HL-60 (cell line): ENCODE data around the gene COG7.

ENCODE experiments used
- POLR2AphosphoS5 ChIP-seq: IDR thresholded peaks from 2 replicates; pipeline ENCODE4 v1.6.1; 2012; ENCODE audit warnings: low read depth
- TF ChIP-seq, protein P1 (sequence below): IDR thresholded peaks from 2 replicates; pipeline ENCODE4 v1.6.1; 2012; ENCODE audit warnings: low read depth; ENCODE audit not compliant: insufficient replicate concordance
- TF ChIP-seq, protein P2 (sequence below): IDR thresholded peaks from one replicate; pipeline ENCODE4 v1.5.1; 2011; ENCODE audit warnings: low read length, control low read depth, inconsistent platforms; ENCODE audit not compliant: insufficient read depth

DNA sequence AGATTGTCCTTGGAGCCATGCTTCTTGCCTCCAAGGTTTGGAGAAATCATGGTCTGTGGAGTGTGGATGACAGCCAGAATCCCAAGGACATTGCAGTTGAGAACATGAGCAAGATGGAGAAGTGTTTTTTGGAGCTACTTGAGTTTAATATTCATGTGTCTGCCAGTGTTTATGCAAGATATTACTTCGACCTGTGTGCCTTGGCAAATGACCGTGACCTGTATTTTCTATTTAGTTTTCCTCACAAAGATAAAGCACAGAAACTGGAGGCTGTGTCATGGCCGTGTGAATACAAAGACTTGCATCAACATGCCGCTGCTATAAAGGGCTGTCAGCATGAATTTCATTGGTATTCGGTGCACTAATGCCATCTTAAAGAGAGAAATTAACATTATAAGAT is 48.3 kb upstream of the COG7 start:
- TF ChIP-seq, protein P1, sequence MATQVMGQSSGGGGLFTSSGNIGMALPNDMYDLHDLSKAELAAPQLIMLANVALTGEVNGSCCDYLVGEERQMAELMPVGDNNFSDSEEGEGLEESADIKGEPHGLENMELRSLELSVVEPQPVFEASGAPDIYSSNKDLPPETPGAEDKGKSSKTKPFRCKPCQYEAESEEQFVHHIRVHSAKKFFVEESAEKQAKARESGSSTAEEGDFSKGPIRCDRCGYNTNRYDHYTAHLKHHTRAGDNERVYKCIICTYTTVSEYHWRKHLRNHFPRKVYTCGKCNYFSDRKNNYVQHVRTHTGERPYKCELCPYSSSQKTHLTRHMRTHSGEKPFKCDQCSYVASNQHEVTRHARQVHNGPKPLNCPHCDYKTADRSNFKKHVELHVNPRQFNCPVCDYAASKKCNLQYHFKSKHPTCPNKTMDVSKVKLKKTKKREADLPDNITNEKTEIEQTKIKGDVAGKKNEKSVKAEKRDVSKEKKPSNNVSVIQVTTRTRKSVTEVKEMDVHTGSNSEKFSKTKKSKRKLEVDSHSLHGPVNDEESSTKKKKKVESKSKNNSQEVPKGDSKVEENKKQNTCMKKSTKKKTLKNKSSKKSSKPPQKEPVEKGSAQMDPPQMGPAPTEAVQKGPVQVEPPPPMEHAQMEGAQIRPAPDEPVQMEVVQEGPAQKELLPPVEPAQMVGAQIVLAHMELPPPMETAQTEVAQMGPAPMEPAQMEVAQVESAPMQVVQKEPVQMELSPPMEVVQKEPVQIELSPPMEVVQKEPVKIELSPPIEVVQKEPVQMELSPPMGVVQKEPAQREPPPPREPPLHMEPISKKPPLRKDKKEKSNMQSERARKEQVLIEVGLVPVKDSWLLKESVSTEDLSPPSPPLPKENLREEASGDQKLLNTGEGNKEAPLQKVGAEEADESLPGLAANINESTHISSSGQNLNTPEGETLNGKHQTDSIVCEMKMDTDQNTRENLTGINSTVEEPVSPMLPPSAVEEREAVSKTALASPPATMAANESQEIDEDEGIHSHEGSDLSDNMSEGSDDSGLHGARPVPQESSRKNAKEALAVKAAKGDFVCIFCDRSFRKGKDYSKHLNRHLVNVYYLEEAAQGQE, result no peak
- TF ChIP-seq, protein P2, sequence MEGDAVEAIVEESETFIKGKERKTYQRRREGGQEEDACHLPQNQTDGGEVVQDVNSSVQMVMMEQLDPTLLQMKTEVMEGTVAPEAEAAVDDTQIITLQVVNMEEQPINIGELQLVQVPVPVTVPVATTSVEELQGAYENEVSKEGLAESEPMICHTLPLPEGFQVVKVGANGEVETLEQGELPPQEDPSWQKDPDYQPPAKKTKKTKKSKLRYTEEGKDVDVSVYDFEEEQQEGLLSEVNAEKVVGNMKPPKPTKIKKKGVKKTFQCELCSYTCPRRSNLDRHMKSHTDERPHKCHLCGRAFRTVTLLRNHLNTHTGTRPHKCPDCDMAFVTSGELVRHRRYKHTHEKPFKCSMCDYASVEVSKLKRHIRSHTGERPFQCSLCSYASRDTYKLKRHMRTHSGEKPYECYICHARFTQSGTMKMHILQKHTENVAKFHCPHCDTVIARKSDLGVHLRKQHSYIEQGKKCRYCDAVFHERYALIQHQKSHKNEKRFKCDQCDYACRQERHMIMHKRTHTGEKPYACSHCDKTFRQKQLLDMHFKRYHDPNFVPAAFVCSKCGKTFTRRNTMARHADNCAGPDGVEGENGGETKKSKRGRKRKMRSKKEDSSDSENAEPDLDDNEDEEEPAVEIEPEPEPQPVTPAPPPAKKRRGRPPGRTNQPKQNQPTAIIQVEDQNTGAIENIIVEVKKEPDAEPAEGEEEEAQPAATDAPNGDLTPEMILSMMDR, result no peak
- no peak for TF ChIP-seq POLR2AphosphoS5
